NCI-H1105 treated with DMSO at 0.1 percent for 48 hours (cell line): ENCODE data around the gene PLXDC2.

Experiments used
- DNase-seq: peaks from one replicate; lab custom pipeline; 2025; lab: John Stamatoyannopoulos, UW

The PLXDC2 gene

GRCh38 chr10:20048161-20048560, 231.9 kb downstream of the PLXDC2 start:
- no peak for DNase-seq

DNA sequence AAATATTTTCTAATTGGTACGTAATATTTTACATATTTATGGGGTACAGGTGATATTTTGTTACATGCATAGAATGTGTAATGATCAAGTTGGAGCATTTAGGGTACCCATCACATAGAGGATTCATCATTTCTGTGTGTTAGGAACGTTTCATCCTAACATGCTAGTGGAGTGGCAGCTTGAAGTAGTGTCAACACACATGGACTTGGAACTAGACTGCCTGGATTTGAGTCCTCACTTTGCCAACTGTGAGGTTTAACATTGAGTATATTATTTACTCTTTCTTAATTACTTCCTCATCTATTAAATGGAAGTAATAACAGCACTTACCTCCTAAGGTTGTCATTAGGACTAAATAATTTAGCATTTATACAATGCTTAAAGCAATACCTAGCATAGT, 241.9 kb downstream of the PLXDC2 start:
- DNase-seq: no peak

DNA sequence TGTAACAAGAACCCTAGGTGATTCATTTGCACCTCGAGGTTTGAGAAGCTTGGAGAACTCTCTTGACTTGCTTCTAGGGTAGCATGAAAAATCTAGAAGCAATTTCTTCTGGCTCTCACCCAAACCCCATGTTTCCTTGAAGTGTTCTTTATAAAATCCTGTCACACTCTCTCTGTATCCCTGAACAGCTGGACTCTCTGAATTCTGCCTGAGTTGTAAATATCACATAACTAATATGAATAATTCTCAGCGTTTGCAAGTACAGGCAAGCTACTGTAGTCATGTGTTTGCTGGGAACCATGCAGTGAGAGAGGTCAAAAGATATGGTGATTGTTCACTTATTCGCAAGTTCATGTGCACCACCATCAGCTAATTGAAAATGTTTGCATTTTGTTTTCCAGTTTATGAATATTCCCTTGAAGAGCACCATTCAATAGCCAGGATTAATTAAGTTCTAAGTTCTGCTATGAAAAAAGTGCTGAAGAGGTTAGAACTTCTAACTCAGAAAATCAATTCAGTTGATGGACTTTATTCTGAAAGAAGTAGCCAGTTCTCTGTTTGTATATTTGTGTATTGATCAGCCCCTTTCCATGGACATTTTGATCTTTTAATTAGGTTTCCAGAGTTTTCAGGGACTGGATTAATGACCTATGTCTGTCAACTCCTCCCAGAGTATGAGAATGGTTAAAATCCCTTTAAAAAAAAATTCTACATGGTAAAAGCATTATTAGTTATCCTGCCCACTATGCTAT, 243.0 kb downstream of the PLXDC2 start:
- DNase-seq: no peak

GRCh38 chr10:20065814-20066213, 249.6 kb downstream of the PLXDC2 start:
- DNase-seq: no peak

- DNase-seq: no peak
Measured at GRCh38 chr10:20073167-20073566, 256.9 kb downstream of the PLXDC2 start.

GRCh38 chr10:20075713-20076112, 259.5 kb downstream of the PLXDC2 start:
- no peak for DNase-seq

DNA sequence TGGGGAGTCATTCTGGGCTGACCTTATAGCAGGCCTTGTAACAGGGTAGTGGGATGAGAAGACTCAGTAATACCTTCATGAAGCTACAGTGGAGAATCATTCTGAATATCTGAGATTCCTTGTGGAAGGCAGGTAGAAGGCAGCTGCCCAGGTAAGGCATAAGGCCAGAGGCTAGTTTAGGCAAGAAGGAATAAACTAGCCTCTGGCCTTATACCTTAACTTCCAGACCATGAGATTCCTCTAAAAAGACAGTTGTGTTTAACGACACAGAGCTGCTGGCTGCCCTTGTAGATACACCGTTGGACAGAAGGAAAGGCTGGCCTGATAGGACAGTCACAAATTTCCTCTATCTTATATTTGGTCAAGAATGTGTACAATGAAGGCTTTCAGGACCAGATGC, 268.2 kb downstream of the PLXDC2 start:
- DNase-seq: no peak

DNA sequence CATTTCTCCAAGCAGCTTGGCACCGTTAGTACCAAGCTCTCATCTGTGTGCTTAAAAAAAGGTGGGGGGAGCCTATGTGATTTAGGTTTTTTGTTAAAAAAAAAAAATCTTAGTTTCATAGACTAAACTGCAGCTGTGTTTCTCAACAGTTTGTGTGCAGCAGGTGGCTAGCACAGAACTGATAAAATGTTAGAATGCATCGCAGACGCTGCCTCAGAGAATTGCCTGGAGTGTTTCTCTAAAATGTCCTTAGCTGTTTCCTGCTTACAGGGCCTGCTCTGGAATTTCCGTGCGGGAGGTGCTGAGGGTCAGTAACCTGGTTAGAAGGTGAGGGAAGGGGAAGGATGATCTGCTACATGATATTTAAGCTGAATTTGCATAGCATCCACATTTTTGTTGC, 268.9 kb downstream of the PLXDC2 start:
- no peak for DNase-seq

GRCh38 chr10:20087353-20087752, 271.1 kb downstream of the PLXDC2 start:
- no peak for DNase-seq

- no peak for DNase-seq
Measured at GRCh38 chr10:20088061-20088701, 271.9 kb downstream of the PLXDC2 start.

- no peak for DNase-seq
Measured at GRCh38 chr10:20089879-20090278, 273.6 kb downstream of the PLXDC2 start.

GRCh38 chr10:20090831-20091230, 274.6 kb downstream of the PLXDC2 start:
- DNase-seq: no peak

DNA sequence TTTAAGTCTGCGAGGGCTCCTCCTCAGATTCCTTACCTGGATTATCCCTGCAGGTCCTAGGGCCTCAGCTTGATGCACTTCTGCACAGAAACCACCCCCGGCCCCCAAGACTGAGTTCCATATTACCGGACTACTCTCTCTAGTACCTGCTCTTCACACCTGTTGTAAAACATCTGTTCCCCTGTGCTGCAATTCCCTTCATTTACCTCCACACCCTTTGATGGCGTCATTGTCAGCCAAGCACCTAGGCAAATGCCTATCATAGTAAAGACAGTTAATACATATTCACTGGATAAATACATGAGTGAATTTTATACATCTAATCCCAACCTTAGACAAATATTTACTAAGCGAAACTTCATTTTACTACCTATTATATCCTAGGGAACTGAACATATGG, 275.5 kb downstream of the PLXDC2 start:
- DNase-seq: no peak

DNA sequence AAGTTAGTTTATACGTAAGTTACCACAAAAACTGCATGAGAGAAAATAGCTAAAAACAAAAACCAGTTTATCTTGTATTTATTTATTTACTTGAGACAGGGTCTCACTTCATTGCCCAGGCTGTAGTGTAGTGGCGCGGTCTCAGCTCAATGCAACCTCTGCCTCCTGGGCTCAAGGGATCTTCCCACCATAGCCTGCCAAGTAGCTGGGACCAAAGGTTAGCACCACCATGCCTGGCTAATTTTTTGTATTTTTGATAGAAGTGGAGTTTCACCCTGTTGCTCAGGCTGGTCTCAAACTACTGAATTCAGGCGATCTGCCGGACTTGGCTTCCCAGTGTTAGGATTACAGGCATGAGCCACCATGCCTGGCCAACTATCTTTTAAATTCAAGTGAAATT, 277.4 kb downstream of the PLXDC2 start:
- DNase-seq: no peak

DNA sequence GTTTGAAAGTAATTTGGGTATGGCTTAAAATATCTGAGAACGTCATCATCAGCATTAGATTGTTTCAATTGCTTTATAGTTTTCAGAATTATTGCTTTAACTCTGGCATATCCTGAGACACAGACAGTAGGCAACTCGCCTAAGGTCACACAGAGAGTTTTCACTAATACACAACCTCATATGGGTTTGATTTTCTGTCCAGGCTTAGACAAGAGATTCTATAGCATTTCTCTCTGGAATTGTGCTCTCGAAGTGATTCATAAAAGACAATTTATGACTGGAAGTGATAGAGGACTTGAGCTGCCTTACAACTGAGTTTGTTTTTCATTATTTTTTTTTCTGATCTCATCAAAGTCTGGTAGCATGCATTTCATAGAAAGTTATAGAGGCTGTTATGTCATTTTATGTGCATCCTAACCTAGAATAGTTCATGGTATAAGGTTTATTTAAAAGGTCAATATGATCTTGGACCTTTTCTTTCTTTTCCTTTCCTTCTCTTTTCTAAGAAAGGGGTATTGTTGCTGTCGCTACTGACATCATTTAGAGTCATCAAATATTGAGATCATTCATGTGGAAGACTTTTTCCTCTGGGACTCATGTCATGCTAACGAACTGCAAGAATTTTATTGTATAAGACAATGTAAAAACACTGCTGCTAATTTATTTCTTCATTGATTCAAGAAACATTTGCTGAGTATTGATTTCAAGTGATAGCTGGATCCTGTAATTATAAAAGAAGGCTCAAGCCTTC, 278.2 kb downstream of the PLXDC2 start:
- DNase-seq: no peak

DNA sequence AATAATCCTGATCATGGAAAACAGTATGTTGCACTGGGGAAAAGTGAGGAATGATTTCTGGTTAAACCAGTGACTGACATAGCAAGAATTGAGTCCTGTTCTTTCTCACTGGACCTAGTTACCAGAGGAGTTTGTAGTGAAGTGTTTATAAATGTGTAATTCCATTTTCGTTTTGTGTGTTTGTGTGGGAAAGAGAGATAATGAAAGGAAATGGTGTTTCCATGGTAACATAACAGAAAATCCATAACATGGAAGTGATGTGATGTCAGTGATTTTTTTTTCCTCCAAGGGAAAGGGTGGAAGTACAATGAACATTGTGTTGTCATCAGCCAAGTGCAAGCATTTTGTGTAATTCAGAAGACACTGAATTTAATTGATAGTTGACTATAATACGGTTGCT, 283.9 kb downstream of the PLXDC2 start:
- no peak for DNase-seq

- DNase-seq: no peak
Measured at GRCh38 chr10:20105236-20105635, 289.0 kb downstream of the PLXDC2 start.

DNA sequence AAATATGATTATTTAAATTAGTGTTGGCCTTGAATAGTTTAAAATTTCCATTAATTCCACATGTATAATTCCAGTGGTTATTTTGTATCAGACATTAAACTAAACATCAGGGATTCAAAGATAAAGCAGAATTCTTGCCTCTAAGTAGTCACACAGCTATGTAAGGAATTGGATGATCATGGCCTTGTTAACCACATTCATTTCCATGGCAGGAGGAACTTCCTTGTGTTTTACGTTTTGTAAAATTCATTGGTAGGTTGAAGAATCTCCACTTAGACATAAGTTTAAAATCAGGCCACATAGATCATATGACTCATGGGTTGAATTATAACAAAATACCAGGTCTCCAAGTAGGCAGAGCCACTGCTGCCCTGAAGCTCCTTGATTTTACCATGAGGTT, 289.7 kb downstream of the PLXDC2 start:
- DNase-seq: no peak

GRCh38 chr10:20108021-20108420, 291.8 kb downstream of the PLXDC2 start:
- DNase-seq: no peak

GRCh38 chr10:20109613-20110012, 293.4 kb downstream of the PLXDC2 start:
- no peak for DNase-seq

DNA sequence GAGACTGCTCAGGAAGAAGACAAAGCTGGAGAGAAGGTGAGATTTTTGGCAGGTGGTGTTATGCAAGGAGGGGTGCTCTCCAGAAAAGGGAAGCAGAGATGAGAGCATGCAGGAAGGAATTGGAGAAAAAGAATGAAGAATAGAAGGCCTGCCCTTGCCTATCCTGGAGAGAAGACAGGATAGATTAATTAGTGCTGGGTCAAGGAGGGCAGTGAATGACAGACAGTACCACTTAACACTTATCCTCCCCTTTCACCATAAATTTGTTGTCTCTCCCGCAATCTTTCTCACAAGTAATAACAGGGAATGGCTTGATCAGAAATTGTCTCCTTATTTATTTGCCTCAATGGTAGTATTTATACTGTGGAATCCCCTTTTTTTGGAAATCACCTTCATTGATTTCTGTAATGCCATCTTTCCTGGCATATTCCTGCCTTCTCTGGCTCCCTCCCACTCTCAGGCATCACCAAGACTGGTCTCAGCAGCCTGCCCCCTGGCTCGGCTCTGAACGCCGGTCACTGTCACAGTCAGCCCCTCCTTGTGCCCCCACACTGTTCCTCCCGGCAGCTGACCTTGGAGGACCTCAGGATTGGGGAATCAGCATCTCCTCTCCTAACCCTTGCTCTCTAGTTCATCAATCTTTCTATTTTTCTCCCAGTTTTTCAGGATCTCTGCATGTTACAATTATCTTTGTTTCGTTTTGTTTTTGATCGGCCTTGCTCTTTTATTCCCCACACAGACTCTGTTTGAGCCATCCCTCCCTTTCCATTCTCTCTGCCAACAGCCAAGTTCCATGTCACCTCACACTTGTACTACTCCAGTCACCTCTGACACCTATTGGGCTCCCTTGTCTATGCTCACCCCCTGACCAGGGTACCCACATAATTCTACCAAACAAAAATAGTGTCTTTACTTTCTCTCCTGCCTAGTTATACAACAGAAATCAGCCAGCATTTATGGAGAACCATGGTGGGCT, 294.2 kb downstream of the PLXDC2 start:
- no peak for DNase-seq

DNA sequence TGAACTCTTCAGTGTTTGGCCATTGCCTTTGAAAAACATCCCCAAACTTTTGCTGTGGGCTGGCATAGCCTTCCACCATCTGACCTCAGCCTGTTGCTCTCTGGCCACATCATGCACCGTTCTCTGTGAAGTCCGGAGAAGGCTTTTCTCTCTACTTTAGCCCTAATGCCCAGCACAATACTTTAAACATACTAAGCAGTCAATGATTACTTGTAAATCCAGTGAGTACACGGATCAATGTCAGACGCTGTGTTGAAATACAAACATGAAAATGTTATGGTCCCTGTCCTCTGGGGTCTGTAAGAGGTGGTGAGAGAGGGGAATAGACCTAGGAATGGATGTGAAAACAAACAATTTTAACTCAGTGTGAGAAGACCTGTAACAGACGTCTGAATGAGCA, 297.9 kb downstream of the PLXDC2 start:
- no peak for DNase-seq
